Esophagus muscularis mucosa (tissue), 4 donors: ENCODE results near the gene C21orf58. TPM values are rescaled to one million over a fixed set of nuclear protein-coding genes. Genes with fewer than 3 reads are reported as not detected.
A peak's percentile ranks its signal among the peaks of the same experiment; 100 is the strongest.

Experiments used
- DNase-seq: peaks from one replicate; pipeline ENCODE4 v3.0.0-alpha.2; 2017; ENCODE audit errors: extremely low spot score
- H3K27ac ChIP-seq, 4 donors: fragments of 200-600 bp; sonication (generic); replicated peaks in 1 of 4; 1 replicate in 3 of 4; 2 replicates in 1 of 4; pipeline ENCODE4 v1.5.1; 2016 to 2019; ENCODE audit warnings: mild to moderate bottlenecking in 1 of 4
- H3K27me3 ChIP-seq, 4 donors: fragments of 200-600 bp; sonication (generic); one replicate each; pipeline versions ENCODE4 v1.5.1 to v1.6.0; 2016 to 2019
- H3K36me3 ChIP-seq, 4 donors: fragments of 200-600 bp; sonication (generic); one replicate each; pipeline ENCODE4 v1.5.1; 2016 to 2019
- H3K4me1 ChIP-seq, 4 donors: fragments of 200-600 bp; sonication (generic); one replicate each; pipeline ENCODE4 v1.5.1; 2016 to 2019
- H3K4me3 ChIP-seq, 4 donors: fragments of 200-600 bp; sonication (generic); 1 replicate in 2 of 4; 2 replicates in 2 of 4; pipeline ENCODE4 v1.5.1; 2016 to 2019; ENCODE audit warnings: mild to moderate bottlenecking in 4 of 4, moderate library complexity in 1 of 4
- H3K9me3 ChIP-seq, 4 donors: fragments of 200-600 bp; sonication (generic); 1 replicate in 3 of 4; 2 replicates in 1 of 4; pipeline ENCODE4 v1.5.1; 2016 to 2019
- EP300 ChIP-seq: sonication (generic); formaldehyde crosslinking; IDR thresholded peaks from one replicate; pipeline ENCODE4 v1.6.1; 2017; ENCODE audit warnings: antibody characterized with exemption
- POLR2A ChIP-seq: fragments of 450-650 bp; IDR thresholded peaks from one replicate; pipeline ENCODE4 v1.6.1; 2017; ENCODE audit warnings: antibody characterized with exemption, moderate library complexity, mild to moderate bottlenecking, low read depth
- POLR2AphosphoS5 ChIP-seq, 2 donors: sonication (generic); formaldehyde crosslinking; IDR thresholded peaks; one replicate each; pipeline ENCODE4 v1.6.1; 2017; ENCODE audit warnings: antibody characterized with exemption in 2 of 2
- WGBS: methylation state at CpG from one replicate; pipeline ENCODE4 v1.1.5; 2018; 5-methylcytosine and 5-hydroxymethylcytosine counted together
- intact Hi-C: fragments of 100-400 bp; cut with DNase I; formaldehyde crosslinking; loops from one replicate; pipeline ENCODE4 v1.15.1; 2023
- total RNA-seq, 4 donors: library from RNA; depleted of rRNA; stranded (reverse); fragments of >200 nt; gene quantifications; one replicate each; pipeline versions ENCODE4 v1.1.0 to v1.2.1, GENCODE V29; 2016
- TF ChIP-seq, protein P1 (sequence below), 3 experiments: fragments of 200-600 bp in 2 of 3; fragments of 450-650 bp in 1 of 3; sonication (generic) in 2 of 3; IDR thresholded peaks; one replicate each; pipeline ENCODE4 v1.5.1; 2017 to 2019; ENCODE audit warnings: antibody characterized with exemption in 3 of 3, mild to moderate bottlenecking in 2 of 3, moderate library complexity in 1 of 3

The C21orf58 gene
- total RNA-seq, 4 donors from 2014 or later, result 0.50 to 2.5 (median 1.7) TPM

DNA sequence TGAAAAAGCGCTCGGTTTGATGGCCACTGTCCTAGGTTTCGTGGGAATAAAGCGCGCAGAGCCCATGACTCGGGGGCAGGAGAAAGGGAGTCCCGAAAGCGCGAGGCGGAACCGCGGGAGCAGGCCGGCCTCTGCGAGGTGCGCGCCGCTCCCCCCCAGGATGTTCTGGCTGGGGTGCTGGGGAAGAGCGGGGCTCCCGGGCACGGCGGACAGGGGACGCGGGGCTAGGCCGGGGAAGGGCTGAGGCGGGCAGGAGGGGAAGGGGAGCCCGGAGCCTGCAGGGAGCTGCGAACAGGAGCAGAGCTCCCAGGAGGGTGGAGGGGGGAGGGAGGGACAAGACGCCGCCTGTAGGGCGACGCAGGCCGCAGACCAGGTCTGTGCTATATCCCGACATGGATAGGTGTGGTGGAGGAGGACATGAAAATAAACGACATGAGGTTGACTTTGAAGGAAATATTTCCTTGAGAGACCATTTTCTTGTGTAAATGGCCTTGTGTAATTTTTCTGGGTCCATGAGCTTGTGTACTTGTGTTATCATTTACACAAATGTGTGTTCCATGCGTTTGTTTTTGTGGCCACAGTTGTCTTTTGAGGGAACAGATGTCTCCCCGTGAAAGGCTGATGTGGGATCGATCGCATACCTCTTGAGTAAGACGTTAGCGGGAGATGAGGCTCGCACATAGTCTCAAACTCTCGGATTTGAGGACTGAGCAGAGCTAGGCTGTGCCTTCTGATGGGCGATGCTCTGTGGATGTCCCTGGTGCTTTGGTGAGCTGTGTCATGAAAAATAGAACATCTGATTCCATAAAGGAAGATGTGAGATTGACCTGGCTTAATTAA lies 1.6 kb upstream of the C21orf58 start:
- DNase-seq, result no peak

DNA sequence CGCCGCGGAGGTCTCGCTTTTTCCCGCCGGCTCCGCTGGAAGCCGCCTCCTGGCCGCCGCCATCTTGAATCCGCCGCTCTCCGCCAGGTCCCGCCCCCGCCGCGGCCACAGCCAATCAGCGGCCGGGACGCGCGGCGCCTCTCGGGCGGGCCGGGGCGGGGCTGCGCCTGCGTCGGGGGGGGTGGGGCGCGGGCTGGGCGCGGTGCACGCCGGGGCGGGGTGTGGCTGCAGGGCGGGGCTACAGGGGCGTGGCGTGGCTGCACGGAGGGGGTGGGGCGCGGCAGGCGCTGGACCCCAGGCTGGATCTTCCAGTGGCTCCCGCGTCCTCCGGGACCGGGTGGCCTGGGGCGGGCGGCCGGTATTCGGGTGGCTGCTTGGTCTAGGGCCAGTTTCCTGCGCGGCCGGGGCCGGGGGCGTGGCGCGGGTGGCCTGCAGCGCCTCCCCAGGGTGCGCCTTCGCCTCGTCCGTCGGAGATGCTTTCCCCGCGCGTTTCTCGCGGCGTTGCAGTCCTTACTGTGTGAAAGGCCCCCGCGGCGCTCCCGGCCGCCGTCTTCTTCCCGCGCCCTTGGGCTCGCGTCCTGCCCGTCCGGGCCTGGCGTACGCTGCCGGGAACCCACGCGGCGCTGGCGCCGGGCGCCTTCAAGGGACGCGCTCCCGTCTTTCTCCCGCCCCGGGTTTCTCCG lies 861 bp upstream of the C21orf58 start:
- Histone ChIP-seq H3K9me3 (no peaks in the 10 kb centered on the region), H3K4me1 (peaks cover 18 to 31% (median 28%) of the 10 kb centered on the region in 4 donors), H3K27me3 (no peaks in the 10 kb centered on the region), H3K36me3 (peaks cover 0 to 26% (median 20%) of the 10 kb centered on the region in 4 donors), H3K27ac (peak overlapping the region; percentile 98 to 100 (median 99)), H3K4me3 (peak overlapping the region; percentile 95 to 99 (median 98))
- intact Hi-C loops, result loop anchor here (2.0 to 10.0 kb wide), 5 partner anchors 40 to 350 kb away; partner anchors contain the start of genes DIP2A, LSS and MCM3AP
- under 1% methylated on average over 29 of the region's 98 CpGs for WGBS
- peak; percentile 93 for DNase-seq
- TF ChIP-seq POLR2AphosphoS5 (IDR thresholded peaks at IDR 0.05) (peak; percentile 13 to 64), POLR2A (peak; percentile 34), EP300 (no peak)
- TF ChIP-seq, protein P1, sequence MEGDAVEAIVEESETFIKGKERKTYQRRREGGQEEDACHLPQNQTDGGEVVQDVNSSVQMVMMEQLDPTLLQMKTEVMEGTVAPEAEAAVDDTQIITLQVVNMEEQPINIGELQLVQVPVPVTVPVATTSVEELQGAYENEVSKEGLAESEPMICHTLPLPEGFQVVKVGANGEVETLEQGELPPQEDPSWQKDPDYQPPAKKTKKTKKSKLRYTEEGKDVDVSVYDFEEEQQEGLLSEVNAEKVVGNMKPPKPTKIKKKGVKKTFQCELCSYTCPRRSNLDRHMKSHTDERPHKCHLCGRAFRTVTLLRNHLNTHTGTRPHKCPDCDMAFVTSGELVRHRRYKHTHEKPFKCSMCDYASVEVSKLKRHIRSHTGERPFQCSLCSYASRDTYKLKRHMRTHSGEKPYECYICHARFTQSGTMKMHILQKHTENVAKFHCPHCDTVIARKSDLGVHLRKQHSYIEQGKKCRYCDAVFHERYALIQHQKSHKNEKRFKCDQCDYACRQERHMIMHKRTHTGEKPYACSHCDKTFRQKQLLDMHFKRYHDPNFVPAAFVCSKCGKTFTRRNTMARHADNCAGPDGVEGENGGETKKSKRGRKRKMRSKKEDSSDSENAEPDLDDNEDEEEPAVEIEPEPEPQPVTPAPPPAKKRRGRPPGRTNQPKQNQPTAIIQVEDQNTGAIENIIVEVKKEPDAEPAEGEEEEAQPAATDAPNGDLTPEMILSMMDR (IDR thresholded peaks at IDR 0.05), result peak; percentile 8 to 25 (median 13)

More for the DNA sequence above, 1.6 kb upstream of the C21orf58 start:
- no peaks in the 10 kb centered on the region for H3K9me3 ChIP-seq
- H3K36me3 ChIP-seq, result peaks cover 0 to 34% (median 24%) of the 10 kb centered on the region in 4 donors
- H3K4me1 ChIP-seq, result peaks cover 18 to 31% (median 28%) of the 10 kb centered on the region in 4 donors
- peak overlapping the region; percentile 98 to 100 (median 99) for H3K27ac ChIP-seq
- H3K27me3 ChIP-seq, result no peaks in the 10 kb centered on the region
- H3K4me3 ChIP-seq, result peak overlapping the region; percentile 95 to 99 (median 98)
- TF ChIP-seq, protein P1 (IDR thresholded peaks at IDR 0.05), result peak in 2 of 3 experiments; percentile 11 to 24
- no peak for TF ChIP-seq EP300
- no peak for TF ChIP-seq POLR2AphosphoS5 (IDR thresholded peaks at IDR 0.05)
- intact Hi-C loops, result loop anchor here (2.0 to 10.0 kb wide), 5 partner anchors 40 to 350 kb away; partner anchors contain the start of genes DIP2A, LSS and MCM3AP
- WGBS, result 8% methylated on average over 35 of the region's 43 CpGs

DNA sequence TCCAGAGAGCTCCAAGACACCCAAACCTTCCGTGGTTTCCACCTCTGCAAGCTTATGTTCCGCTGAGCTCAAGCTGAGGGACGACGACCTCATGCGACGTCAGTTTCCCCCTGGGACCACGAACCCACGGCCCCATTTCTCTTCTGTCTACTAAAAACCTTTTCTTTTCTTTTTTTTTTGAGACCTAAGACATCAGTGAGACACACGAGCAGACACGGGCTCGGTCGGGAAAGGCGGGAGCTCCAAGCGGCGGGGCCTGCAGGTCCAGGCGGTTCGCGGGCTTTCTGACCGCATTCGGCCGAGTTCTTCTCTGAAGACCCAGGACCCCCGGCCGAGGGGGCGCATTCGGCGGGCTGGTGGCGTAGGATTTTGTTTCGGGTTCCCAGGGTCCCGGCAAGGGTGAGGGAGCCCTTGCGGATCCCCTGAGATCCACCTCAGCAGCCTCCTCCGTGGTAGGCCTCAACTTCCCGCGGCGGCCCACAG lies 402 bp downstream of the C21orf58 start:
- DNase-seq, result no peak
- WGBS, result 2% methylated on average over 25 of the region's 34 CpGs
- intact Hi-C loops, result loop anchor here (10.0 kb wide), 2 partner anchors 132 to 348 kb away; partner anchors contain the start of gene DIP2A
- no peaks in the 10 kb centered on the region for H3K9me3 ChIP-seq
- no peaks in the 10 kb centered on the region for H3K27me3 ChIP-seq
- peak overlapping the region; percentile 95 to 99 (median 98) for H3K4me3 ChIP-seq
- TF ChIP-seq POLR2A (no peak), POLR2AphosphoS5 (IDR thresholded peaks at IDR 0.05) (no peak), EP300 (no peak)
- TF ChIP-seq, protein P1 (IDR thresholded peaks at IDR 0.05), result no peak
- H3K27ac ChIP-seq, result peak overlapping the region; percentile 43 to 99 (median 98)
- H3K36me3 ChIP-seq, result peaks cover 0 to 14% (median 11%) of the 10 kb centered on the region in 4 donors
- H3K4me1 ChIP-seq, result peaks cover 23 to 31% (median 28%) of the 10 kb centered on the region in 4 donors

DNA sequence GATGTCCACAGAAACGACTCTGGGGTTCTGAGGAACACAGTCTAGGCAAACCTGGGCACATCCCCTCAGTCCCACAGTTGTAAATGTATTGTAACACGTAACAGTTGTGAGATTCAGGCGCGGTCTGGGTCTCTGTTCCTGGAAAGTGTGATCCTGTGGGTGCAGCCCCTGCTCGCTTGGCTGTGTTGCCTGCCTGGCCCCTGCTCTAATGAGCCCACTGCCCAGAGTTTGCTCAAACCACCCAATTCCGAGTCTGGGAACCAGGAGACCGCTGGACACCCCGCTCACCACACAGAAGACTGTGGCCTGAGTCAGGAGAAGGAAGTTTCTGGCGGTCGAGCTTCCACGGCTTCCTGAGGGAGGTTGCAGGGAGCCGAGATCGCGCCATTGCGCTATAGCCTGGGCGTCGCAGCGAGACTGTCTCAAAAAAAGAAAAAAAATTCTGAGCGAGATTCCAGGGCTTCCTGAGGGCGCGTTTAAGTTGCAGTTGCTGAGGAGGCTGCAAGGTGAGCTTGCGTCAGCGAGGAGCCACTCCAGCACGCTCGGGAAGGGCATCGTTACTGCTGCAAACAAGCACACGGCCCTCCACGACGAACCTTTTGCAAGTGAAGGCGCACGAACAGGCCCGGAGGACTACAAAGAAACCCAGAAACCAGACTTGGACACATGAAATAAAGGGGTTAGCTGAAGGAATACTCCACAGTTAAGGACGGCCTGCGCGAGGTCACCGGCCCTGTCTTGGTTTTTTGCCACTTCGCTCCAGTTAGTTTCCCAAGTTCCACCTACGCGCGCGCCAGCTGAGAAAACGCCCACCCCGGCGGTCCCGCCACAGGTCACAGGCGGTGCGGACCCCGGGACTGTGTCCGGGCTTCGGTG lies 1.1 kb downstream of the C21orf58 start:
- Histone ChIP-seq H3K9me3 (no peaks in the 10 kb centered on the region), H3K36me3 (peaks cover 0 to 8% (median 5%) of the 10 kb centered on the region in 4 donors), H3K4me3 (peak overlapping the region; percentile 95 to 99 (median 98)), H3K27ac (peak overlapping the region in 2 of 4 donors; percentile 98 to 99), H3K4me1 (peaks cover 27 to 31% (median 29%) of the 10 kb centered on the region in 4 donors), H3K27me3 (no peaks in the 10 kb centered on the region)
- intact Hi-C loops, result loop anchor here (10.0 kb wide), 2 partner anchors 132 to 348 kb away; partner anchors contain the start of gene DIP2A
- TF ChIP-seq, protein P1 (IDR thresholded peaks at IDR 0.05), result no peak
- no peak for TF ChIP-seq POLR2AphosphoS5 (IDR thresholded peaks at IDR 0.05)
- TF ChIP-seq POLR2A, result no peak
- no peak for TF ChIP-seq EP300
- DNase-seq, result no peak
- 6% methylated on average over 31 of the region's 50 CpGs for WGBS
